ENCODE results near the gene CDC27.
"Not testable (repeated sequence)": the region's sequence is repeated elsewhere in the genome, so short reads cannot be mapped to it uniquely, and the experiment has no call there.

Gene CDC27

DNA sequence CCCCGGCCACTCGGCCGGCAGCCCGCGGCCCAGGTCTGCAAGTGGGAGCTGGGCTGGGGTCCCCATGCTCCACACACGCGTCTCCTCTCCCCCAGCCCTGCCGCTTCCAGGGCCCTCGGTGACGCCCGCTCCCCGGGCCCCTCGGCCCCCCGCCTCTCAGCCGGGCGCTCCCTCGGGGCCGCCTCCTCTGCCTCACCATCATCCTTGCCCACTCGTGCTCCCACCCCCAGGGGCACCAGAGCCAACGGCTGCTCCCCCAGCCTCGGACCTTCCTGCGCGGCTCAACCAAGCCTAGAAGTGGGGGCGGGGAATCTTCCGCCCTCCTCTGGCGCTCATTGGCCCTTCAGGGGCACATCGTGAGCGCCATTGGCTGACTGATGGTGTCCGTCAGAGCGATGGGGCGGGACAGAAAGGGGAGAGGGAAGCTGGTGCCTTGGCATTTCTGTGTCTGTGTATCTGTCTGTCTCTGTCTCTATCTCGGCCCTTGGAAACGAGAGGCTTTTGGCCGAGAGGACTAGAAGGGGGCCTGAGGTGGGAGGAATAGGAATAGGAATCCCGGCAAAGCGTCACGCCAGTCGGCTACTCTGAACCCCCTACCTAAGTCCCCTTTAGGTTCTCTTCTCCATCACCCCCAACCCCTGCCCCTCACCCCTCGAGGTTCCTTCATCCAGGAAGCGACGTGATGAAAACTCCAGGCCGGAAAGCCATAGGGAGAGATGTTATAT, 88.9 kb downstream of the CDC27 start:
- peaks cover 3% of the 10 kb centered on the region; the same call in 1 of the 2 replicates for H3K36me3 ChIP-seq (ENCODE audit: insufficient read depth, low read length)
- H3K4me3 ChIP-seq (ENCODE audit: low read length), result peak overlapping the region; percentile 95
- WGBS, result under 1% methylated on average over 34 of the region's 42 CpGs
- no peak overlapping the region; the same call in 1 of the 2 replicates for H3K27ac ChIP-seq (ENCODE audit: low read depth, low read length)
- no peaks in the 10 kb centered on the region for H3K4me1 ChIP-seq (ENCODE audit: insufficient read depth, low read length)
- H3K9ac ChIP-seq (ENCODE audit: low read depth, low read length), result peak overlapping the region; percentile 82
- no peaks in the 10 kb centered on the region for H3K9me3 ChIP-seq (ENCODE audit: insufficient read depth, low read depth, low read length)
- no peaks in the 10 kb centered on the region for H3K27me3 ChIP-seq (ENCODE audit: insufficient read depth, low read length)

DNA sequence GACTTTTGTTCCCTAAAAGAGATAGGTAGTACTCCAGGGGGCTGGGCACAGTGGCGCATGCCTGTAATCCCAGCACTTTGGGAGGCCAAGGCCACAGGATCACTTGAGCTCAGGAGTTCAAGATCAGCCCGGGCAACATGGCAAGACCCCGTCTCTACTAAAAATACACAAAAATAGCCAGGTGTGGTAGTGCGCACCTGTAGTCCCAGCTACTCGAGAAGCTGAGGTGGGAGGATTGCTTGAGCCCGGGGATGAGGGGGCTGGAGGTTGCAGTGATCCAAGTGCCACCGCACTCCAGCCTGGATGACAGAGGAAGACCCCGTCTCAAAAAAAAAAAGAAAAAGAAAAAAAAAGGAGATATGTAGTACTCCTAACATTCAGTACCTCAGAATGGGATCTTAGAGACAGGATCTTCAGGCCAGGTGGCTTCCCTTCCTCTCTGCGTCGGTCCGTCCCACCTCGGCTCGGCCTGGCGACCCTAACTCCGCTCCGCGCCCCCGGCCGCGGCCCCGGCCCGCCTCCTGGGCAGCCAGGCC, 89.6 kb downstream of the CDC27 start:
- Histone ChIP-seq H3K9ac (ENCODE audit: low read depth, low read length) (peak overlapping the region; percentile 82), H3K36me3 (ENCODE audit: insufficient read depth, low read length) (peaks cover 3% of the 10 kb centered on the region; the same call in 1 of the 2 replicates), H3K4me1 (ENCODE audit: insufficient read depth, low read length) (no peaks in the 10 kb centered on the region), H3K27me3 (ENCODE audit: insufficient read depth, low read length) (no peaks in the 10 kb centered on the region), H3K27ac (ENCODE audit: low read depth, low read length) (no peak overlapping the region), H3K9me3 (ENCODE audit: insufficient read depth, low read depth, low read length) (no peaks in the 10 kb centered on the region), H3K4me3 (ENCODE audit: low read length) (peak overlapping the region; percentile 95)
- 14% methylated on average over 21 of the region's 22 CpGs for WGBS

- Histone ChIP-seq H3K36me3 (ENCODE audit: insufficient read depth, low read length) (peaks cover 5% of the 10 kb centered on the region; the same call in 1 of the 2 replicates), H3K4me3 (ENCODE audit: low read length) (no peak overlapping the region), H3K27me3 (ENCODE audit: insufficient read depth, low read length) (no peaks in the 10 kb centered on the region), H3K9ac (ENCODE audit: low read depth, low read length) (no peak overlapping the region), H3K4me1 (ENCODE audit: insufficient read depth, low read length) (no peaks in the 10 kb centered on the region), H3K9me3 (ENCODE audit: insufficient read depth, low read depth, low read length) (no peaks in the 10 kb centered on the region), H3K27ac (ENCODE audit: low read depth, low read length) (no peak overlapping the region)
- 89% methylated on average over 2 of the region's 3 CpGs for WGBS
These were observed 92.8 kb downstream of the CDC27 start for GRCh38 chr17:47096343-47096742.

- Histone ChIP-seq H3K27ac (ENCODE audit: low read depth, low read length) (no peak overlapping the region), H3K4me1 (ENCODE audit: insufficient read depth, low read length) (no peaks in the 10 kb centered on the region), H3K9me3 (ENCODE audit: insufficient read depth, low read depth, low read length) (no peaks in the 10 kb centered on the region), H3K27me3 (ENCODE audit: insufficient read depth, low read length) (no peaks in the 10 kb centered on the region), H3K9ac (ENCODE audit: low read depth, low read length) (no peak overlapping the region), H3K36me3 (ENCODE audit: insufficient read depth, low read length) (peaks cover 5% of the 10 kb centered on the region; the same call in 1 of the 2 replicates), H3K4me3 (ENCODE audit: low read length) (no peak overlapping the region)
- WGBS, result 89% methylated on average over 3 of the region's 4 CpGs
These were observed 93.8 kb downstream of the CDC27 start for GRCh38 chr17:47095268-47095667.

- no peak overlapping the region for H3K9ac ChIP-seq (ENCODE audit: low read depth, low read length)
- H3K27me3 ChIP-seq (ENCODE audit: insufficient read depth, low read length), result no peaks in the 10 kb centered on the region
- no peaks in the 10 kb centered on the region for H3K4me1 ChIP-seq (ENCODE audit: insufficient read depth, low read length)
- no peaks in the 10 kb centered on the region for H3K9me3 ChIP-seq (ENCODE audit: insufficient read depth, low read depth, low read length)
- no peak overlapping the region for H3K27ac ChIP-seq (ENCODE audit: low read depth, low read length)
- H3K4me3 ChIP-seq (ENCODE audit: low read length), result no peak overlapping the region
- WGBS, result 81% methylated on average over 3 of the region's 3 CpGs
- H3K36me3 ChIP-seq (ENCODE audit: insufficient read depth, low read length), result no peaks in the 10 kb centered on the region
These were observed 102.0 kb downstream of the CDC27 start for GRCh38 chr17:47087093-47087492.

DNA sequence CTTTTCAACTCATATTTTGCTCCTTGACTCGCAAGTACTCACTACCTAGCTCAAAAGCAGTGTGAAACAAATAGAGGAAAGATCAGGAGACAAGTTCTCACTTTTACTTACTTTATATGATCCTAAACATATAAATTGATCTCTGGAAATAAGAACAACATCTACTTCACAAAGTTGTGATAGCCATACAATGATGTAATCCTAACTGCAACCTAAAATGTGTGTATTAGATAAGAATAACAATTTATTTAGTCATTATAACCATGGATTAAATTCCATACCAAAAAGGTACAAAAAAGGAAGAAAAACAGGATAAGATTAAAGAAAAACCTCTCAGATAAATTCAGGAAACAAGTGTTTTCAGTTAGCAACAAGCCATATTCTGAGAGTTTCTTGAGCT, 103.4 kb downstream of the CDC27 start:
- Histone ChIP-seq H3K27me3 (ENCODE audit: insufficient read depth, low read length) (no peaks in the 10 kb centered on the region), H3K9me3 (ENCODE audit: insufficient read depth, low read depth, low read length) (no peaks in the 10 kb centered on the region)
- WGBS, result 100% methylated on average over 1 of the region's 1 CpG

GRCh38 chr17:47078801-47079200, 110.3 kb downstream of the CDC27 start:
- Histone ChIP-seq H3K4me1 (ENCODE audit: insufficient read depth, low read length) (no peaks in the 10 kb centered on the region), H3K4me3 (ENCODE audit: low read length) (no peak overlapping the region), H3K27ac (ENCODE audit: low read depth, low read length) (no peak overlapping the region), H3K36me3 (ENCODE audit: insufficient read depth, low read length) (no peaks in the 10 kb centered on the region), H3K27me3 (ENCODE audit: insufficient read depth, low read length) (no peaks in the 10 kb centered on the region), H3K9me3 (ENCODE audit: insufficient read depth, low read depth, low read length) (no peaks in the 10 kb centered on the region), H3K9ac (ENCODE audit: low read depth, low read length) (no peak overlapping the region)
- 91% methylated on average over 2 of the region's 3 CpGs for WGBS

More for the DNA sequence above, 103.4 kb downstream of the CDC27 start:
- Histone ChIP-seq H3K9ac (ENCODE audit: low read depth, low read length) (no peak overlapping the region), H3K27ac (ENCODE audit: low read depth, low read length) (no peak overlapping the region), H3K4me1 (ENCODE audit: insufficient read depth, low read length) (no peaks in the 10 kb centered on the region), H3K36me3 (ENCODE audit: insufficient read depth, low read length) (no peaks in the 10 kb centered on the region), H3K4me3 (ENCODE audit: low read length) (no peak overlapping the region)

DNA sequence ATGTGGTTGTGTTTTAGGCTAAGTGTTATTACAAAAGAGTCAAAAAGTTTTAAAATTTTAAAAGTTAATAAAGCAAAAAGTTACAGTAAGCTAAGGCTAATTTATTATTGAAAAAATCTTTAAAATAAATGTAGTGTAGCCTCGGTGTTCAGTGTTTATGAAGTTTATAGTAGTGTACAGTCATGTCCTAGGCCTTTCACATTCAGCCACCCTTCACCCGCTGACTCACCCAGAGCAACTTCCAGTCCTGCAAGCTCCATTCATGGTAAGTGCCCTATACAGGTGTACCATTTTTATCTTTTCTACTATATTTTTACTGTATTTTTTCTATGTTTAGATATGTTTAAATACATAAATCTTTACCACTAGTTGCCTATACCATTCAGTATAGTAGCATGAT, 111.5 kb downstream of the CDC27 start:
- 89% methylated on average over 1 of the region's 2 CpGs for WGBS

GRCh38 chr17:47076171-47076570, 112.9 kb downstream of the CDC27 start:
- H3K36me3 ChIP-seq (ENCODE audit: insufficient read depth, low read length), result no peaks in the 10 kb centered on the region
- H3K9me3 ChIP-seq (ENCODE audit: insufficient read depth, low read depth, low read length), result no peaks in the 10 kb centered on the region
- H3K4me3 ChIP-seq (ENCODE audit: low read length), result no peak overlapping the region
- no peak overlapping the region for H3K27ac ChIP-seq (ENCODE audit: low read depth, low read length)
- H3K27me3 ChIP-seq (ENCODE audit: insufficient read depth, low read length), result no peaks in the 10 kb centered on the region
- H3K9ac ChIP-seq (ENCODE audit: low read depth, low read length), result no peak overlapping the region
- no peaks in the 10 kb centered on the region for H3K4me1 ChIP-seq (ENCODE audit: insufficient read depth, low read length)
- WGBS, result 100% methylated on average over 1 of the region's 1 CpG

More for the DNA sequence above, 111.5 kb downstream of the CDC27 start:
- Histone ChIP-seq H3K36me3 (ENCODE audit: insufficient read depth, low read length) (no peaks in the 10 kb centered on the region), H3K27me3 (ENCODE audit: insufficient read depth, low read length) (no peaks in the 10 kb centered on the region), H3K4me1 (ENCODE audit: insufficient read depth, low read length) (no peaks in the 10 kb centered on the region), H3K9ac (ENCODE audit: low read depth, low read length) (no peak overlapping the region), H3K4me3 (ENCODE audit: low read length) (no peak overlapping the region), H3K9me3 (ENCODE audit: insufficient read depth, low read depth, low read length) (no peaks in the 10 kb centered on the region), H3K27ac (ENCODE audit: low read depth, low read length) (no peak overlapping the region)

GRCh38 chr17:47074361-47074760, 114.7 kb downstream of the CDC27 start:
- H3K27me3 ChIP-seq (ENCODE audit: insufficient read depth, low read length); H3K36me3 ChIP-seq (ENCODE audit: insufficient read depth, low read length); H3K4me1 ChIP-seq (ENCODE audit: insufficient read depth, low read length); H3K27ac ChIP-seq (ENCODE audit: low read depth, low read length); H3K9me3 ChIP-seq (ENCODE audit: insufficient read depth, low read depth, low read length); H3K4me3 ChIP-seq (ENCODE audit: low read length); H3K9ac ChIP-seq (ENCODE audit: low read depth, low read length): not testable (repeated sequence)
- 100% methylated on average over 1 of the region's 1 CpG for WGBS

- H3K4me3 ChIP-seq (ENCODE audit: low read length); H3K36me3 ChIP-seq (ENCODE audit: insufficient read depth, low read length); H3K27ac ChIP-seq (ENCODE audit: low read depth, low read length); H3K9me3 ChIP-seq (ENCODE audit: insufficient read depth, low read depth, low read length); H3K27me3 ChIP-seq (ENCODE audit: insufficient read depth, low read length); H3K4me1 ChIP-seq (ENCODE audit: insufficient read depth, low read length); H3K9ac ChIP-seq (ENCODE audit: low read depth, low read length): not testable (repeated sequence)
- 96% methylated on average over 4 of the region's 4 CpGs for WGBS
These were observed 115.5 kb downstream of the CDC27 start for GRCh38 chr17:47073629-47074028.

All from HUES64 (cell line).